ENCODE results near the gene CPSF3. TPM values are rescaled to one million over a fixed set of nuclear protein-coding genes. Genes with fewer than 3 reads are reported as not detected.
A peak's percentile ranks its signal among the peaks of the same experiment; 100 is the strongest.

CPSF3 gene
- total RNA-seq, 1 experiment from 2014 or later, result 95.6 TPM

DNA sequence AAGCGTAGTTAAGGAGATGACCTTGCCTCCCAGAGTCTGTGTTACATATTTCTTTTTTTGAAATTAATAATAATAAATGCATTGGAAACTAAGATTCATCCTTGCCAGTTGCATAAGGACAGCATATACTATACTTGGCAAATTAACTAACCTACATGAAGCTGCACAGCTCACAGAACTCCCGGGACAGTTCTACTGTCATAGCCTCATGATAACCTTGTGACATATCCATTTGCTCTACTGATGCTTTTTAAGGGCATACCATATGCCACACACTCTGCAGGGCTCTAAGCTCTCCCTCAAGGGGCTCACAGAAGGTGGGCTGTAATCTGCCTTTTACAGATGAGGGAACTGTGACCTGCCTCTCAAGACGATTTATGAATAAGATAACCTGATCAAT is 3.9 kb upstream of the CPSF3 start:
- no peak for DNase-seq (ENCODE audit: low read depth)

DNA sequence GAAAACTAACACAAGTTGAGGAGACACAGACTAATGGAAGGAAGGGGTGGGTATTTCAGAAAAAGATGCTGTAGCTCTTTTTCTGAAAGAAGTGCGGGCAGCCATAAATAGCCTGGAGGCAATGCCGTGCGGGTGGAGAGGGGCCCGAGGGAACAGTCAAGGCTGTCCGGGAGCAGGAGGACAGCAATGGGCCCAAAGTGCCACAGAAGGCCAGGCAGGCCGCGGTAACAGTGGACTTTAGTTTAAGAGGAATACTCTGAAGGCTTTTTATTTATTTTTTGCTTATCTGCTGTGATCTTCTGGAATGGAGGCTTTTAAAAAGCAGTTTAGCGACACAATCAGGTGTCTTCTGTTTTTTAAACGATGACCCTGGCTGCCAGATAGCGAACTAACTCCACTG is 3.0 kb upstream of the CPSF3 start:
- DNase-seq (ENCODE audit: low read depth), result no peak

DNA sequence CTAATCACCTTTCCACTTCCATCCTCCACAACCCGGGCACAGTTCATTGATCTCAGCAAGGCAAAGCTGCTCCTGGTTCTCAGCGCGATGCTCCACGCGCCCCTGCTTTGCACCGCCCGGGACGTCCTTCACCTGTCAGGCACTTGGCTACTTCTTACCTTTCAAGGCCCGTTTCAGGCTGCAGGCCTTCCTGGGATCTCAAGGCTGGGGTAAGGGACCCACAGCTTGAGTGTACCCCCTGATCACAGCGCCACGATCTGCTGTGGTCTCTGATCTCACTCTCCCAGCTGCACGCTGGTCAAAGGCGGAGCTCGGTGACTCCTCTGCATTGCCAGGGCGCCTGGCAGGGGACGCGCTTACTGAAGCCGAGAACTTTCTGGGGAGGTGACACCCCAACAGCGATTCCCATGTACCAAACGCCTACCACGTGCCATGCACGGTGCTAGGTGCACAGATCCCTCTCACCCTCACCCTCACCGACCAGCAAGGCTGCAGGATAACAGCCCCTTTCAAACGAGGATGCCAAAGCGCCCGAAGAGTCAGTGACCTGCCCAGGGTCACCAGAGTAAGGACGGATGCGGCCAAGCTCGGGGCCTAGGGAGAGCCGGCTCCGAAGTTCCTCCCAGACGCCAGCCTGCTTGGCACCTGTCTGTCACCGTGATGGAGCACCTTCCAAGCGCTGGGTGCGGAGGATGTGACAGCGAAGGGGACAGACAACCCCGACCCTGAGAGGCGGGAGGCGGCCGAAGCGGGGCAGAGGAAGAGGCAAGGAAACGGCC is 944 bp upstream of the CPSF3 start:
- DNase-seq (ENCODE audit: low read depth), result peak; percentile 54

DNA sequence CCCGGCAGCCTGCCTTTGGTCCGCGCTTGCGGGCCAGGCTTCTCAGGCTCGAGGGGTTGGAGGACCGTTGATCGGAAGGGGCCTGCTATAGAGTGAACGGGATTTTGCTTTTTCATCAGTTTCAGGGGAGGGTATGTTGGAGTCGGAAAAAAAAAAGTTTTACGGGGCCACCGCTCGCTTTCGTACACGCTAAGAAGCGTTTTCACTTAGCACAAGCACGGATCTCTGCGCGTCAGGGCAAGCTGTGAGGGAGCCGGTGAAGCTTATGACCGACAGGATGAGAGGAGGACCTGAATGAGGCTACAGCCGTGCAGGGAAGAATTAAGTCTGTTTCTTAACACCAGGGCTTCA is 443 bp downstream of the CPSF3 start:
- DNase-seq (ENCODE audit: low read depth), result peak; percentile 33

DNA sequence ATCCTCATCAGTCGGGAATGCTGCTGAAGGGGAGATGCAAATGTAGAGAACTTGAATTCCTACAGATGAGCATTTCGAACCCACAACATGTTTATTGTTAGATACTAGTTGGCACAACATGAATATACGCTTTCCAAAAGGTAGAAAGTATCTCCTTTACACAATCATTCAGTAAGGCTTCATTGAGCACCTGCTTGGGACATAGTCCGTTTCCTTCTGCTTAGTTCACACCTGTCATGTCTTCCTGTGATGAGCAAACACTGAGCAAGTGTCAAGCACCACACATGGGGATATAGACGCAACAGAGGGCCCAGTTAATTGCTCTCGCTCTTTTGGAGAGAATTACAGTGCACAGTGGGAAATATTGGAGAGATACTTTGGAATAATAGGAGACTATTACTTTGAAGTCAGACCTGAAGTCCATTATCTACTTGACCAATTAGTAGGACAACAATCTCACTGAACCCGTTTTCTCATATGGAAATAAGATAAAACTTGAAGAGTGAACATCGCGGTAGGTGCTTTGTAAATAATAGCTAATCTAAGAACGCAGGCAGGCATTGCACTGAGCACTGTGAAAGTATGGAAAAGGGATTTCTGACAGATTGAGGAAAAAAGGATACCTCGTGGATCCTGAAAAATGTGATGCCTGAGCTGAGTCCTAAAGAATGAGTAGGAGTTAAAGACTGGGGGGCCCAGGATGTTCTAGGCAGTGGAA is 1.2 kb downstream of the CPSF3 start:
- no peak for DNase-seq (ENCODE audit: low read depth)

DNA sequence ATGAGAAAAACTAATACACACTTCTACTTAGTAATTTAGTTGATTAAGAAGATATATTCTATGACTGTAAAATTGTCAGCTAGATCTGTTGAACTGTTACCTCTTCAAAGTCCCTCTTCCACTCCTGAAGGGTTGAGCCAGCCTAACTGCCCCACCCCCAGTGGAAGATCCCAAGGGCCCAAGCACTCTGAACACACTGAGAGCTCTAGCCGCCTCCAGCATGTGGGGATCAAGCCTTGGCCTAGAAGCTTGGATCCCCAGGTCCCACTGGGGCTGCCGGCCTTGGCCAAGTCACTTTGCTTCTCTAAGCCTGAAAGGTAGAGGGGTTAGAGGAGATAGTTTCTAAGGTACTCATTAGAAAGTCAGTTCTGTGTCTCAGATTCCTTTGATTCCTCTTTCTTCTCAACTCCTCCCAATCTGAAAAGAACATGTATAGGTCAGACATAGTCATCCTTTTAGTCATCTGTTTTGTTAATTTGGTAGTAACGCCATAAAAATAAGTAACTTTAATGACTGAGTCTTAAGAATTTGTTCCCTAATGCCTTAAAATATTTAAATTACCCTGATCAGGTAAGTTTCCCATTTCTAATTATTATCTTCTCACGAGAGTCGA is 5.6 kb downstream of the CPSF3 start:
- no peak for DNase-seq (ENCODE audit: low read depth)

DNA sequence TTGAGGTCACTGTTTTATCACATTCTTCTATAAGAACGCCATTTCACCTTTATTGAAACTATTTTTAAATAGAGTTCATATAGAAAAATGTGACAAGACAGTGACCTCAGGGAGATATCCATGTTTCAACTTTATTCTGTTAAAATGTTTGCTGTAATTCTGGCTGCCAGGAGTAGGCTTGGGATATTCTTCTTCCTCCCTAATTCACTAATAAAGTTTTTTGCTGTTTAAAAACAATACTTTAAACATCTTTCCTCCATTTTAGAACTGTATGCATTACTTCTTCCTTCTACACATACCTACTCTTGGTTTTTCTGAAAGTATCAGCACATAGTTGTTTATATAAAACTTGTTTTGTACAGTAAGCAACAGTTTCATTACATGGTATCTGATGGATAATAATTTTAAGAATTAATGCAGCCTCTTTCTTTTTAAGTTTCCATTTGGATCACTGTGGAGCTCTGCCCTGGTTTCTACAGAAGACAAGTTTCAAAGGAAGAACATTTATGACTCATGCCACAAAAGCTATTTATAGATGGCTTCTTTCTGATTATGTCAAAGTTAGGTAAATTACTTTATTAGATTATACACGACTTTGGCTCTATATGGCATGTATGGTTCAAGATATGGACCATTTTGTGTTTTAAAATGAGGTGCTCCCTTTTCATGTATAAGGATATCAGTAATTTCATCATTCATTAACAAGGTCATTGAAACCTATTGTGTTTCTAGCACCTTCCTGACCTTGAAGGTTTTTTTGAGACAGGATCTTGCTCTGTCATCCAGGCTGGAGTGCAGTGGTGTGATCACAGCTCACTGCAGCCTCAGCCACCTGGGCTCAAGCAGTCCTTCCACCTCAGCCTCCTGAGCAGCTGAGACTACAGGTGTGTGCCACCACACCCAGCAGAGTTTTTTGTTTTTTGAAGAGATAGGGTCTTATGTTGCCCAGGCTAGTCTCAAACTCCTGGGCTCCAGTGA is 7.2 kb downstream of the CPSF3 start:
- DNase-seq (ENCODE audit: low read depth), result no peak

DNA sequence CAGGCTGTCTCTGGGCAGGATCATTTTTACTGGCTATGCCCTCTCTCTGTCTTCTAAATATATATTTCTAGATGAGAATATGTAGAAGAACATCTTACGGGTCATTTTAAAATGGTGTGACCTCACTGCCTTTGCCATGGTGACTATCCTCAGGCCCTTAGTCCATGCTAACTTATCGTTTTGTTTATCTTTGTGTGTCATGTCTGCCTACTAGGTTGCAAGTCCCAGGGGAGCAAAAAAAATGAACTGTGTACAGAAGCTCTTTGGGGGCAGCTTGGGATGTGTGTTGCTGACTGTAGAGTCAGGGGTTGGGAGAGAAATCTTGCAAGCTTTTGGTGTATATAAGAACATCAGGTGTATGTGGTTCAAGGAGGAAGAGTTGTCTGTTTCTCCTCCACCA is 11.0 kb downstream of the CPSF3 start:
- peak; percentile 6 for DNase-seq (ENCODE audit: low read depth)

DNA sequence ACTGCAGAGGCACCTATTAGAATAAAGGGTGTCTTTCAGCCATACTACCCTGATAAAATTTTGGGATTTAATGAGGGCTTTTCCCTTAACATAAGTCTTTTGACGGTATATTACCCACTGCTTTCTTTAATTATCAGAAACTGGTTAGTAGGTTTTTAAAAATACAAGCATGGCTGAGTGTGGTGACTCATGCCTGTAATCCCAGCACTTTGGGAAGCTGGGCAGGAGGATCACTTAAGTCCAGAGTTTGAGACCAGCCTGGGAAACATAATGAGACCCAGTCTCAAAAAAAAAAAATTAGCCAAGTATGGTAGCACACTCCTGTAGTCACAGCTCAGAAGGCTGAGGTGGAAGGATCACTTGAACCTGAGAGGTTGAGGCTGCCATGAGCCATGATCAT is 16.1 kb downstream of the CPSF3 start:
- no peak for DNase-seq (ENCODE audit: low read depth)

DNA sequence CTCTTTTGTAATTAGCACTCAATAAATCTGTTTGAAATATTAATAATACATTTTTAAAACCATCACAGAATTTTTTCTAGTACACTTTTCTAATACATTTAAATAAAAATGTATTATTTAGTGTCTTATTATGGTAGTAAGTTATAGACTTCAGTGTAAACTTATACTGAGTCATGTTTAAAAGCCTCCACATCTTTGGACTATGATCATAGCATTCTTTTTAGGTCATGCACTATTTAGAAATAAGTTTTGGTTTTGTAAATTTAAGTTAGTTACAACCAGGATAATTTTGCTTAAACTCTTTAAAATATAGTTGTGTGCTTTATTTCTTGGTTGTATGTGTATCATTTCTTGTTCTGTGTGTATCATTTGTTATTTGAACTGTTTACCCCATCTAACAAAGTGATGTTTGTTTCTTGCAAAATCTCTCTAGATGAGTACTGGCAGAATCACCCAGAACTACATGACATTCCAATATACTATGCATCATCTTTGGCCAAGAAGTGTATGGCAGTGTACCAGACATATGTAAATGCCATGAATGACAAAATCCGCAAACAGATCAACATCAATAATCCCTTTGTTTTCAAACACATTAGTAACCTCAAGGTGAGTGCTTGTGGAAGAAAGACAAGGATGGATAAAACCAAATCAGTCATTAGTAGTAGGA is 16.7 kb downstream of the CPSF3 start:
- no peak for DNase-seq (ENCODE audit: low read depth)

DNA sequence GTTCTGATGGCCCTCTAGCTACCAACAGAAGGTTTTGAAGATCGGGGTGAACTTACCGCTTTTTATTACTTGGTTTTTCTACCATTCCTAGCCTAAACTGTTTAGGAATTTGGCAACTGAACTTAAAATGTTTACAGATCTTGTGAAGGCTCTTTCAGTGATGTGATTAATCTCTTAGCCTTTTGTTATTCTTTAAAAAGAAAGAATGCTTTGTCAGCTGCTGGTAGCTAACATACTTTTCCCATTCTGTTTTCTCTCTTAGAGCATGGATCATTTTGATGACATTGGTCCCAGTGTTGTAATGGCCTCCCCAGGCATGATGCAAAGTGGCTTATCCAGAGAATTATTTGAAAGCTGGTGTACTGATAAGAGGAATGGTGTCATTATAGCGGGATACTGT is 18.1 kb downstream of the CPSF3 start:
- no peak for DNase-seq (ENCODE audit: low read depth)

DNA sequence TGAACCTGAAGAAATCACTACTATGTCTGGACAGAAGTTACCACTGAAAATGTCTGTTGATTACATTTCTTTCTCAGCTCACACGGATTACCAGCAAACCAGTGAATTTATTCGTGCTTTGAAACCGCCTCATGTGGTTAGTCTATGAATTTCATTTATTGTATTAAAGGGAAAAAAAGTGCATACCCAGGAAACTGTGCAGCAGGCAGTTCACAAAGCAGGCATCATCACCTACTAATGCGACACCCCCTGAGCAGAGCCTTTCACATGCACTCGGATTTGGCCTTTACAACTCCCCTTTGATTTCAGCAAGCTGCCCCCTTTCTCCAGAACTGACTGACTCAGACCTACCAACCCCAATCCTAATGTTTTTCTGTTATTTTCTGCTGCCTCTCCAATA is 20.1 kb downstream of the CPSF3 start:
- no peak for DNase-seq (ENCODE audit: low read depth)

DNA sequence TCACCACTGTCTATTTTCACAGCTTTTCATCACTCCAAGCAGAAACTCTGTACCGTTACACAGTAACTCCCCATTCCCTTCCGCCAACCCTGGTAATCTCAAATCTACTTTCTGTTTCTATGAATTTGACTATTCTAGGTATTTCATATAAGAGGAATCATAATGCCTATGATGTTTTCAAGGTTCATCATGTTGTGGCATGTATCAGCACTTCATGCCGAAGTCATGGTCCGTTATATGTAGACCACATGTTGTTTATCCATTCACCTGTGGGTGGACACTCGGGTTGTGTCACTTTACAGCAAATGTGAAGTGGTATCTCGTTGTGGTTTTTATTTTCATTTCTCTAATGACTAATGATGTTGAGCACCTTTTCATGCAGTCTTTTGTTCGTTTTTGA is 21.6 kb downstream of the CPSF3 start:
- DNase-seq (ENCODE audit: low read depth), result no peak

DNA sequence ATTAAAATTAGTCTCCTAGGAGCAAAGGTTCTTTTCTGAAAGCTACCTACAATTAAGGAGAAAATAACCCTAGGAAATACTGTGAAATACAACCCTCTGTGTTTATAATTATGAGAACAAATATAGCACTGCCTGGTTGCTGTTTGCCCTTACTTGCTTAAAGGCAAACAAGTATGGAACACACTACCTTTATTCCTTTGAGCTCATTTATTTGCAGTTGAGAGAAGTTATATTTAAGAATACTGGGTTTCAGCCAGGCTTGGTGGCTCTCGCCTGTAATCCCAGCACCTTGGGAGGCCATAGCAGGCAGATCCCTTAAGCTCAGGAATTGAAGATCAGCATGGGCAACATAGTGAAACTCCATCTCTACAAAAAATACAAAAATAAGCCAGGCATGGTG is 27.8 kb downstream of the CPSF3 start:
- DNase-seq (ENCODE audit: low read depth), result no peak

DNA sequence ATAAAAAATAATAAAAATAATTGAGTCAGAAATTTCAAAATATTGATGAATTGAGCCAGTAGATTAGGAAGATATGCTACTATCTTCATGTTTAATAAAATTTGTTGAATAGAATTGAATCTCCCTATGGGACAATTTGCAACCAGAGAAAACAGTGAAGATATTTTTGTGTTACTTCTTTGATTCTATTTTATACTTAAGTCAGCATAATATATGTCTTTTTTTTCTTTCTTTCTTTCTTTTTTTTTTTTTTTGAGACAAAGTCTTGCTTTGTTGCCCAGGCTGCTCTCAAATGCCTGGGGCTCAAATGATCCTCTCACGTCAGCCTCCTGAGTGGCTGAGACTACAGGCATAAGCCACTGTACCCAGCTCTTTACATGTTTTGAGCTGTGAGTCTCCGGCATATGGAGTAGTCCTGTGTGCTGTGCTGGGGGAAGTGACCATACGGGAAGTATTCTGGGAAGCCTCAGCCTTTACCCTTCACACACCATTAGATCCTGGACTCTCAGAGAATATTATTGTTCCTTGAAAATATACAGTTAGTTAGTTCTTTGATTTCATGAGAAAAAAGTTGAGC is 37.1 kb downstream of the CPSF3 start:
- DNase-seq (ENCODE audit: low read depth), result no peak

DNA sequence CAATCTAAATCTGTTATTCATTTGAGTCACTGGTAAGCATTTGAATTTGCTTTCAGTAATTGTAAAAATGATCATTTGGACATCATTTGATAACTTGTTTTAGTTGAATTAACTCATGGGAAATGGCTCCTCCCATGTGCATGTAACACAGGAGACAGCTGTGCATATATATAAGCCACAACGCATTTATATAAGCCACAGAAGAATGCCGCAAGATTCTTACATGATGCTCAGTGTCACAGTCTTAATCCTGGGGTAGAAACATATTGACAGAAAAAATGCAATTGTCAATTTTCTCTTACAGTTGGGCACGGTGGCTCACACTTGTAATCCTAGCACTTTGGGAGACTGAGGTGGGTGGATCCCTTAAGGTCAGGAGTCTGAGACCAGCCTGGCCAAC is 37.6 kb downstream of the CPSF3 start:
- no peak for DNase-seq (ENCODE audit: low read depth)

DNA sequence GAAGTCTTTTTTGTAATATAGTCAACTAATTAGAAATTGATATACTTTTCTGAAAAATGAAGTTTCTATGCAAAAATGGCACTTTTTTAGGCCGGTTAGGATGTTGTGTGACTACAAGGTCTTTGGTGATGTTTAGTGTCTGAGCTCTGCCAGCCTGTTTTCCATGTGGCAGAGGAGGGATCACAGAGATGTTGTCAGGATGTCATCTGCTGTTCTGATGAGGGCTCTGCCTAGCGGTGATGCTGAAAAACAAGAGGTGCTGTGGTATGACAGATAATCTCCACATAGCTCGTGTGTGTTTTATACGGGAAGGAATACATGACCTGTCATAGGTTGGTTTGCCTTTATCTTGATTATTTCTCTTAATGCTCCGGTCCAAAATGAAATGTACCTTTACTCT is 38.9 kb downstream of the CPSF3 start:
- no peak for DNase-seq (ENCODE audit: low read depth)

DNA sequence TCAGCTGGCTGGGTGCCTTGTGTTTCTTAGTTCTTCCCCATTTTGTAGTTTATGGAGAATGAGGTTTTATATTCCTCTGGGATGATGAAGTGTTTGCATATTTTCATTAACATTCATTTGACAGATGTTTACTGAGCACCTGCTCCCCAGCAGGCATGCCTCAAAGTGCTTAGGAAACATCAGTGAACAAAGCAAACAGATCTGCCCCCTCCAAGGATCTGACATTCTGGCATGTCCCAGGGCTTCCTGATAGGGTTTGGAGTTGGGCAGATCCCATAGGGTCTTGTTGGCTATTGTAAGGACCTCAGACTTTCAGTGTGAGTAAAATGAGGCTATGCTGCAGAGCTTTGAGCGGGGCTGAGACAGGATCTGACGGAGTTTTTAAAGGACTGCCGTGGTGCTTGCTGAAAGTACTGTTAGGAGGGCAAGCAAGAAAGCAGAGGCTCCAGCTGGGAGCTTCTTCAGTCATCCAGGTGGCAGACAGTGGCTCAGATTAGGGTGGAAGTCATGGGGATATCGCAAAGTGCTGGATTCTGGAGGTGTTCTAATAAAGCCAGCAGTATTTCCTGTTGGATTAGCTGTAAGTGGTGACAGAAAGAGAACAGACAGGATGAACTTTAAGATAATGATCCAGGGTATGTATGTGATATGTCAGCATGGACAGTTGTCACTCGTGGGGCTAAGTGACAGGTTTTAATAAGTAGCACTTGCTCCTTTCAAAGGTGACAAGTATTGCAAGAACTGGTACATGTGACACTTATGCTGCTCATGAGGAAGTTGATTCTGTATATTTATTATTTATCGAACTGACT is 39.6 kb downstream of the CPSF3 start:
- no peak for DNase-seq (ENCODE audit: low read depth)

DNA sequence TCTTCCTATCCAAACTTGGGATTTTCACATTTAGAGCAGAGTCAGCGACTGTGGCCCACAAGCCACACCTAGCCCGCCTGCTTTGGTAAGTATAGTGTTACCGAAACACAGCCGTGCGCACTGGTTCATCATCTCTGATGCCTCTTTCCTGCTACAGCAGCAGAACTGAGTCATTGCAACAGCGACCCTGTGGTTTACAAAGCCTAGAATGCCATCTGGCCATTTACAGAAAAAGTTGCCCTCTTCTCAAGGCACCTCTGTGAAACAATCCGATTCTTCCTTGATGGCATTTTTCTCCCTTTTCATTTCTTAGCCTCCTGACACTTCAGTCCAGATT is 40.2 kb downstream of the CPSF3 start:
- DNase-seq (ENCODE audit: low read depth), result peak; percentile 62

DNA sequence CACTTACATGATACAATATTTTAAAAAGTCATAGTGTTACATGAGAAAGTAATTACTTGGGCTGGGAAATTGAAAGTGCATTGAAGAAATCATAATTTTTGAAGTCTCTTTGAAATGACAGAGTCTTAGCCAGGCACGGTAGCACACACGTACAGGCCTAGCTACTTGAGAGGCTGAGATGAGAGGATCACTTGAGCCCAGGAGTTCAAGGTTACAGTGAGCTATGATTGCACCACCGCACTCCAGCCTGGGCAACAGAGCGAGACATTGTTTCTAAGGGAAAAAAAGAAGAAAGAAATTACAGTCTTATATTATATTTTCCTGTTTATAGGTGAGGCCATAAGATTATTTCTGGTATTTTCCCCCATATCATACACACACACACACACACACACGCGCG is 41.7 kb downstream of the CPSF3 start:
- DNase-seq (ENCODE audit: low read depth), result no peak

Data from Daoy (cell line).